ENCODE measurements around the gene GDF9.
A peak's percentile ranks its signal among the peaks of the same experiment; 100 is the strongest.

The GDF9 gene

GRCh38 chr5:132836852-132837251, 29.4 kb downstream of the GDF9 start:
- DNase-seq (ENCODE audit: low spot score) = no peak

GRCh38 chr5:132834057-132834456, 32.2 kb downstream of the GDF9 start:
- DNase-seq (ENCODE audit: low spot score) = no peak

GRCh38 chr5:132832612-132833011, 33.7 kb downstream of the GDF9 start:
- DNase-seq (ENCODE audit: low spot score) = no peak

- DNase-seq (ENCODE audit: low spot score) = no peak
Observed at GRCh38 chr5:132831095-132831860, 35.0 kb downstream of the GDF9 start.

- peak; percentile 84 for DNase-seq (ENCODE audit: low spot score)
Observed at GRCh38 chr5:132830436-132831094, 35.7 kb downstream of the GDF9 start, which contains the start of gene SHROOM1. TSS of gene SHROOM1 (minus strand) at chr5:132830647. CDS start at chr5:132826140, 4,507 bp downstream.

- peak; percentile 93 for DNase-seq (ENCODE audit: low spot score)
Observed at GRCh38 chr5:132829742-132830435, 36.4 kb downstream of the GDF9 start.

GRCh38 chr5:132828846-132829494, 37.3 kb downstream of the GDF9 start:
- no peak for DNase-seq (ENCODE audit: low spot score)

- no peak for DNase-seq (ENCODE audit: low spot score)
Observed at GRCh38 chr5:132827943-132828673, 38.2 kb downstream of the GDF9 start.

GRCh38 chr5:132826424-132827082, 39.7 kb downstream of the GDF9 start:
- DNase-seq (ENCODE audit: low spot score) = no peak

GRCh38 chr5:132825834-132826391, 40.4 kb downstream of the GDF9 start:
- no peak for DNase-seq (ENCODE audit: low spot score)

- no peak for DNase-seq (ENCODE audit: low spot score)
Observed at GRCh38 chr5:132825033-132825833, 41.0 kb downstream of the GDF9 start.

- no peak for DNase-seq (ENCODE audit: low spot score)
Observed at GRCh38 chr5:132824426-132824825, 41.8 kb downstream of the GDF9 start.

GRCh38 chr5:132823481-132824050, 42.7 kb downstream of the GDF9 start:
- DNase-seq (ENCODE audit: low spot score) = no peak

- DNase-seq (ENCODE audit: low spot score) = no peak
Observed at GRCh38 chr5:132822650-132823480, 43.4 kb downstream of the GDF9 start.

- DNase-seq (ENCODE audit: low spot score) = no peak
Observed at GRCh38 chr5:132821791-132822190, 44.5 kb downstream of the GDF9 start.

- no peak for DNase-seq (ENCODE audit: low spot score)
Observed at GRCh38 chr5:132821350-132821749, 44.9 kb downstream of the GDF9 start.

- DNase-seq (ENCODE audit: low spot score) = peak; percentile 97
Observed at GRCh38 chr5:132820162-132820754, 46.0 kb downstream of the GDF9 start.

- no peak for DNase-seq (ENCODE audit: low spot score)
Observed at GRCh38 chr5:132819468-132819867, 46.8 kb downstream of the GDF9 start.
